Endothelial cell (in vitro differentiated cells): ENCODE data around the gene TNS3. TPM values are rescaled to one million over a fixed set of nuclear protein-coding genes. Genes with fewer than 3 reads are reported as not detected.

Source experiments
- DNase-seq: peaks from one replicate; pipeline ENCODE4 v3.0.0; 2021; ENCODE audit warnings: low spot score
- H3K27ac Mint-ChIP-seq: one replicate; pipeline ENCODE4 v1.8.0; 2021; ENCODE audit warnings: mixed read lengths, inconsistent platforms; ENCODE audit not compliant: unreplicated experiment
- H3K27me3 Mint-ChIP-seq: one replicate; pipeline ENCODE4 v1.8.0; 2021; ENCODE audit warnings: mild to moderate bottlenecking, moderate library complexity, mixed read lengths, inconsistent platforms; ENCODE audit not compliant: unreplicated experiment
- H3K36me3 Mint-ChIP-seq: one replicate; pipeline ENCODE4 v1.8.0; 2021; ENCODE audit warnings: mild to moderate bottlenecking, low read depth, mixed read lengths, inconsistent platforms; ENCODE audit not compliant: unreplicated experiment
- H3K4me1 Mint-ChIP-seq: one replicate; pipeline ENCODE4 v1.8.0; 2021; ENCODE audit warnings: mild to moderate bottlenecking, mixed read lengths, inconsistent platforms; ENCODE audit not compliant: unreplicated experiment
- H3K4me3 Mint-ChIP-seq: one replicate; pipeline ENCODE4 v1.8.0; 2021; ENCODE audit warnings: mild to moderate bottlenecking, mixed read lengths, inconsistent platforms; ENCODE audit not compliant: unreplicated experiment
- H3K9me3 Mint-ChIP-seq: one replicate; pipeline ENCODE4 v1.8.0; 2021; ENCODE audit warnings: mixed read lengths, inconsistent platforms; ENCODE audit not compliant: unreplicated experiment
- total RNA-seq: library from RNA; stranded (reverse); fragmentation: NEBNext Ultra II Directional; extraction: Animal tissue kit (Norgen Biotek cat#: 25700); gene quantifications from one replicate; pipeline ENCODE4 v1.2.1, GENCODE V29; 2021; ENCODE audit not compliant: unreplicated experiment
- TF ChIP-seq, protein P1 (sequence below): fragments of 200-600 bp; sonication (generic); IDR thresholded peaks from one replicate; pipeline ENCODE4 v1.5.0; 2021; ENCODE audit warnings: antibody characterized with exemption; ENCODE audit not compliant: unreplicated experiment

The TNS3 gene
- total RNA-seq, 1 donor from 2014 or later: 7.5 TPM

GRCh38 chr7:47488969-47489342 is 93.0 kb downstream of the TNS3 start:
- Mint-ChIP-seq H3K4me1 (no peaks in the 10 kb centered on the region), H3K4me3 (no peak overlapping the region), H3K9me3 (no peaks in the 10 kb centered on the region), H3K27me3 (peaks cover 3% of the 10 kb centered on the region), H3K36me3 (no peaks in the 10 kb centered on the region), H3K27ac (no peak overlapping the region)
- TF ChIP-seq, protein P1, sequence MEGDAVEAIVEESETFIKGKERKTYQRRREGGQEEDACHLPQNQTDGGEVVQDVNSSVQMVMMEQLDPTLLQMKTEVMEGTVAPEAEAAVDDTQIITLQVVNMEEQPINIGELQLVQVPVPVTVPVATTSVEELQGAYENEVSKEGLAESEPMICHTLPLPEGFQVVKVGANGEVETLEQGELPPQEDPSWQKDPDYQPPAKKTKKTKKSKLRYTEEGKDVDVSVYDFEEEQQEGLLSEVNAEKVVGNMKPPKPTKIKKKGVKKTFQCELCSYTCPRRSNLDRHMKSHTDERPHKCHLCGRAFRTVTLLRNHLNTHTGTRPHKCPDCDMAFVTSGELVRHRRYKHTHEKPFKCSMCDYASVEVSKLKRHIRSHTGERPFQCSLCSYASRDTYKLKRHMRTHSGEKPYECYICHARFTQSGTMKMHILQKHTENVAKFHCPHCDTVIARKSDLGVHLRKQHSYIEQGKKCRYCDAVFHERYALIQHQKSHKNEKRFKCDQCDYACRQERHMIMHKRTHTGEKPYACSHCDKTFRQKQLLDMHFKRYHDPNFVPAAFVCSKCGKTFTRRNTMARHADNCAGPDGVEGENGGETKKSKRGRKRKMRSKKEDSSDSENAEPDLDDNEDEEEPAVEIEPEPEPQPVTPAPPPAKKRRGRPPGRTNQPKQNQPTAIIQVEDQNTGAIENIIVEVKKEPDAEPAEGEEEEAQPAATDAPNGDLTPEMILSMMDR: no peak
- no peak for DNase-seq

GRCh38 chr7:47488201-47488968 is 93.5 kb downstream of the TNS3 start:
- no peaks in the 10 kb centered on the region for H3K4me1 Mint-ChIP-seq
- H3K4me3 Mint-ChIP-seq: no peak overlapping the region
- H3K36me3 Mint-ChIP-seq: no peaks in the 10 kb centered on the region
- H3K27me3 Mint-ChIP-seq: peaks cover 3% of the 10 kb centered on the region
- H3K9me3 Mint-ChIP-seq: no peaks in the 10 kb centered on the region
- TF ChIP-seq, protein P1: no peak
- H3K27ac Mint-ChIP-seq: no peak overlapping the region
- no peak for DNase-seq

- Mint-ChIP-seq H3K4me3 (no peak overlapping the region), H3K27ac (no peak overlapping the region), H3K9me3 (no peaks in the 10 kb centered on the region), H3K36me3 (no peaks in the 10 kb centered on the region), H3K27me3 (peaks cover 2% of the 10 kb centered on the region), H3K4me1 (no peaks in the 10 kb centered on the region)
- TF ChIP-seq, protein P1: no peak
- no peak for DNase-seq
Observed at GRCh38 chr7:47485640-47486435, 96.1 kb downstream of the TNS3 start.

DNA sequence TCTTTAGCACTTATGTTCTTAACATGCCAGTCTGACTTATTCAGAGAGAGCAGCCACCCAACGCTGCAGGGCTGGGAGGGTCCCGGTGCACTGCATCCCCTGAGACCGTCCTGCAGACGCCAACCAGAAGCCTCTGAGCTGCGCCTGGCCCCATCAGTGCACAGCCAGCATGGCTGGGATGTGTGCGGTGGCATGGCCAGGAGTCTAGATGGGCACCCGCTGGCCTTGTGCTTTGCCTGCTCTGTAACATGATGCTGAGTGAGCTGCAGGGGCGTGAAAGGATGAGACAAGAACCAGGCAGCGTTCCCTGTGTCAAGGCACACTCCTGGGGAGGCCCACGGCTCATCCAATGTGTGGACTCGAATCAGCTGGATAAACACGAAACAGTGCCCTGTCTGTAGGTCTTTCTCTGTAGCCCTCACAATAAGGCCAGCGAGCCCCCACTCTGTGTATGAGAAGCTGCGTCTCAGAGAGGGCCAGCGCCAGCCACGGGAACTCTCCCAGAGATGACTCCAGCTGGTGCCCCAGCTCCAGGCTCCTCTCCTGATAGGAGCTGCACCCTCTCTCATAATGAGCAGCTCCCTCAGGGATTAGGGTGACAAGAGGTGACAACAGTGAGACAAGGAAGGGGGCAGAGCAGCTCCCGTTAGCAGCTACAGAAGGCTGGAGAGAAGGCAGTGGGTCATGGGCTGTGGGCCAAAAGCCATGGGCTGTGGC is 96.8 kb downstream of the TNS3 start:
- Mint-ChIP-seq H3K36me3 (no peaks in the 10 kb centered on the region), H3K9me3 (no peaks in the 10 kb centered on the region), H3K27ac (no peak overlapping the region), H3K4me3 (no peak overlapping the region), H3K4me1 (no peaks in the 10 kb centered on the region), H3K27me3 (peaks cover 7% of the 10 kb centered on the region)
- TF ChIP-seq, protein P1: no peak
- DNase-seq: no peak
